ENCODE results near the gene SLAMF6. TPM values are rescaled to one million over a fixed set of nuclear protein-coding genes. Genes with fewer than 3 reads are reported as not detected.

SLAMF6 gene
- total RNA-seq, result not detected in 2 replicates

GRCh38 chr1:160522622-160523345 is at the start of gene SLAMF6:
TSS of gene SLAMF6 (minus strand) at chr1:160523255. CDS start at chr1:160523192, 63 bp downstream.

Other genes starting within 250 kb of the SLAMF6 start
- gene PEX19, start 238.1 kb downstream of the SLAMF6 start, total RNA-seq, result 55.7 and 60.0 TPM in 2 replicates
- gene COPA, start 180.0 kb downstream of the SLAMF6 start, total RNA-seq, result 268 and 285 TPM in 2 replicates
- 116 and 123 TPM in 2 replicates for gene NCSTN, start 179.9 kb downstream of the SLAMF6 start, total RNA-seq
- under 0.01 TPM in 2 replicates for gene NHLH1, start 156.2 kb downstream of the SLAMF6 start, total RNA-seq
- not detected in 2 replicates for gene VANGL2, start 122.7 kb downstream of the SLAMF6 start, total RNA-seq
- gene CD84, start 56.2 kb upstream of the SLAMF6 start, total RNA-seq, result not detected in 2 replicates
- not detected in 2 replicates for gene SLAMF1, start 123.8 kb upstream of the SLAMF6 start, total RNA-seq
- gene CD48, start 188.6 kb upstream of the SLAMF6 start, total RNA-seq, result not detected in 2 replicates
- not detected in 2 replicates for gene SLAMF7, start 216.0 kb upstream of the SLAMF6 start, total RNA-seq

All from articular chondrocyte of knee joint (primary cell).